IgD-negative memory B cell (primary cell): Measurements from ENCODE around the gene MCCD1. TPM values are rescaled to one million over a fixed set of nuclear protein-coding genes. Genes with fewer than 3 reads are reported as not detected.
A peak's percentile ranks its signal among the peaks of the same experiment; 100 is the strongest.
"Not testable (repeated sequence)": the region's sequence is repeated elsewhere in the genome, so short reads cannot be mapped to it uniquely, and the experiment has no call there.

Experiments used
- H3K27ac Mint-ChIP-seq, 3 donors: one replicate each; pipeline ENCODE4 v1.8.0; 2020 to 2022; ENCODE audit warnings: mild to moderate bottlenecking in 3 of 3, mixed read lengths in 3 of 3, moderate library complexity in 1 of 3
- H3K27me3 Mint-ChIP-seq: one replicate; pipeline ENCODE4 v1.8.0; 2021; ENCODE audit warnings: mixed read lengths
- H3K36me3 Mint-ChIP-seq: one replicate; pipeline ENCODE4 v1.8.0; 2020; ENCODE audit warnings: mild to moderate bottlenecking, mixed read lengths
- H3K4me1 Mint-ChIP-seq, 3 donors: one replicate each; pipeline ENCODE4 v1.8.0; 2020 to 2022; ENCODE audit warnings: mixed read lengths in 3 of 3, mild to moderate bottlenecking in 1 of 3
- H3K4me3 Mint-ChIP-seq, 4 donors: one replicate each; pipeline ENCODE4 v1.8.0; 2020 to 2022; ENCODE audit warnings: mild to moderate bottlenecking in 4 of 4, mixed read lengths in 4 of 4, moderate library complexity in 3 of 4
- H3K9me3 Mint-ChIP-seq, 3 donors: one replicate each; pipeline ENCODE4 v1.8.0; 2020 to 2021; ENCODE audit warnings: mixed read lengths in 3 of 3, mild to moderate bottlenecking in 1 of 3
- polyA plus RNA-seq: library from polyadenylated mRNA; unstranded; fragments of 300-500 nt; fragmentation: Illumina TruSeq; gene quantifications from one replicate; pipeline ENCODE4 v1.2.3, GENCODE V29; 2021

Gene MCCD1
- polyA plus RNA-seq, 1 donor from 2014 or later, result not detected

- not testable (repeated sequence) for H3K36me3 Mint-ChIP-seq, H3K27me3 Mint-ChIP-seq, H3K9me3 Mint-ChIP-seq
- Mint-ChIP-seq H3K4me1 (peaks cover 43 to 50% (median 45%) of the 10 kb centered on the region in 3 donors), H3K4me3 (peak overlapping the region; percentile 79 to 97 (median 92)), H3K27ac (peak overlapping the region; percentile 71 to 96 (median 95))
Measured at GRCh38 chr6:31496826-31497225, 31.9 kb upstream of the MCCD1 start.

GRCh38 chr6:31497531-31498476, 31.0 kb upstream of the MCCD1 start, which contains the start of gene MICB:
TSS of gene MICB (plus strand) at chr6:31498145. CDS start at chr6:31498194, 49 bp downstream.
- H3K27me3 Mint-ChIP-seq, result no peaks in the 10 kb centered on the region
- peak within 1 kb of the TSS; percentile 71 to 96 (median 95) for H3K27ac Mint-ChIP-seq
- peaks cover 47 to 53% (median 49%) of the 10 kb centered on the region in 3 donors for H3K4me1 Mint-ChIP-seq
- peak within 1 kb of the TSS; percentile 79 to 97 (median 92) for H3K4me3 Mint-ChIP-seq
- peaks cover 1% of the 10 kb centered on the region for H3K36me3 Mint-ChIP-seq
- H3K9me3 Mint-ChIP-seq, result no peaks in the 10 kb centered on the region

GRCh38 chr6:31498748-31499147, 30.0 kb upstream of the MCCD1 start:
- H3K36me3 Mint-ChIP-seq, result peaks cover 1% of the 10 kb centered on the region
- H3K4me3 Mint-ChIP-seq, result peak overlapping the region; percentile 79 to 90 (median 84)
- peak overlapping the region in 2 of 3 donors; percentile 63 to 67 for H3K27ac Mint-ChIP-seq
- H3K27me3 Mint-ChIP-seq, result no peaks in the 10 kb centered on the region
- H3K4me1 Mint-ChIP-seq, result peaks cover 49 to 59% (median 50%) of the 10 kb centered on the region in 3 donors
- no peaks in the 10 kb centered on the region for H3K9me3 Mint-ChIP-seq

- not testable (repeated sequence) for H3K36me3 Mint-ChIP-seq, H3K27me3 Mint-ChIP-seq, H3K9me3 Mint-ChIP-seq, H3K27ac Mint-ChIP-seq
- Mint-ChIP-seq H3K4me3 (peak overlapping the region in 3 of 4 donors; percentile 79 to 82 (median 79)), H3K4me1 (peaks cover 48 to 58% (median 50%) of the 10 kb centered on the region in 3 donors)
Measured at GRCh38 chr6:31499648-31500047, 29.1 kb upstream of the MCCD1 start.

GRCh38 chr6:31502586-31502985, 26.2 kb upstream of the MCCD1 start:
- peaks cover 34 to 41% (median 35%) of the 10 kb centered on the region in 3 donors for H3K4me1 Mint-ChIP-seq
- H3K4me3 Mint-ChIP-seq, result peak overlapping the region in 1 of 4 donors; percentile 50
- peaks cover 1% of the 10 kb centered on the region for H3K36me3 Mint-ChIP-seq
- H3K9me3 Mint-ChIP-seq, result no peaks in the 10 kb centered on the region
- no peaks in the 10 kb centered on the region for H3K27me3 Mint-ChIP-seq
- peak overlapping the region in 1 of 3 donors; percentile 8 for H3K27ac Mint-ChIP-seq

- H3K4me3 Mint-ChIP-seq, H3K27me3 Mint-ChIP-seq, H3K27ac Mint-ChIP-seq, H3K4me1 Mint-ChIP-seq, H3K9me3 Mint-ChIP-seq, H3K36me3 Mint-ChIP-seq: not testable (repeated sequence)
Measured at GRCh38 chr6:31509036-31509435, 19.7 kb upstream of the MCCD1 start.

GRCh38 chr6:31510007-31510406, 18.8 kb upstream of the MCCD1 start:
- H3K4me1 Mint-ChIP-seq, result peaks cover 0 to 2% (median under 1%) of the 10 kb centered on the region in 3 donors
- H3K36me3 Mint-ChIP-seq, result peaks cover 4% of the 10 kb centered on the region
- H3K9me3 Mint-ChIP-seq, result no peaks in the 10 kb centered on the region
- no peak overlapping the region for H3K4me3 Mint-ChIP-seq
- no peak overlapping the region for H3K27ac Mint-ChIP-seq
- no peaks in the 10 kb centered on the region for H3K27me3 Mint-ChIP-seq

- Mint-ChIP-seq H3K27me3 (no peaks in the 10 kb centered on the region), H3K36me3 (peaks cover 4% of the 10 kb centered on the region), H3K4me1 (no peaks in the 10 kb centered on the region), H3K4me3 (no peak overlapping the region), H3K9me3 (no peaks in the 10 kb centered on the region), H3K27ac (no peak overlapping the region)
Measured at GRCh38 chr6:31513456-31514165, 15.2 kb upstream of the MCCD1 start.

- no peak overlapping the region for H3K27ac Mint-ChIP-seq
- H3K36me3 Mint-ChIP-seq, result no peaks in the 10 kb centered on the region
- no peak overlapping the region for H3K4me3 Mint-ChIP-seq
- H3K4me1 Mint-ChIP-seq, result no peaks in the 10 kb centered on the region
- H3K27me3 Mint-ChIP-seq, result no peaks in the 10 kb centered on the region
- H3K9me3 Mint-ChIP-seq, result no peaks in the 10 kb centered on the region
Measured at GRCh38 chr6:31521835-31522234, 6.9 kb upstream of the MCCD1 start.

- Mint-ChIP-seq H3K9me3 (no peaks in the 10 kb centered on the region), H3K4me3 (no peak overlapping the region), H3K27me3 (no peaks in the 10 kb centered on the region), H3K4me1 (peaks cover 0 to 4% (median 0%) of the 10 kb centered on the region in 3 donors), H3K27ac (peak overlapping the region in 1 of 3 donors; percentile 16), H3K36me3 (no peaks in the 10 kb centered on the region)
Measured at GRCh38 chr6:31525553-31525931, 3.2 kb upstream of the MCCD1 start.

- Mint-ChIP-seq H3K36me3 (no peaks in the 10 kb centered on the region), H3K27ac (no peak overlapping the region)
Measured at GRCh38 chr6:31525932-31526591, 2.7 kb upstream of the MCCD1 start.

GRCh38 chr6:31528307-31528777, 420 bp upstream of the MCCD1 start:
- Mint-ChIP-seq H3K9me3 (no peaks in the 10 kb centered on the region), H3K36me3 (no peaks in the 10 kb centered on the region), H3K27ac (no peak overlapping the region), H3K27me3 (no peaks in the 10 kb centered on the region), H3K4me1 (peaks cover 0 to 4% (median 4%) of the 10 kb centered on the region in 3 donors), H3K4me3 (no peak overlapping the region)

More at GRCh38 chr6:31525932-31526591, 2.7 kb upstream of the MCCD1 start:
- H3K4me3 Mint-ChIP-seq, result no peak overlapping the region
- H3K4me1 Mint-ChIP-seq, result peaks cover 0 to 4% (median 1%) of the 10 kb centered on the region in 3 donors
- H3K9me3 Mint-ChIP-seq, result no peaks in the 10 kb centered on the region
- no peaks in the 10 kb centered on the region for H3K27me3 Mint-ChIP-seq

GRCh38 chr6:31529329-31530150, 778 bp downstream of the MCCD1 start:
- Mint-ChIP-seq H3K36me3 (no peaks in the 10 kb centered on the region), H3K27ac (no peak overlapping the region), H3K4me3 (no peak overlapping the region), H3K4me1 (peaks cover 0 to 5% (median 4%) of the 10 kb centered on the region in 3 donors), H3K9me3 (no peaks in the 10 kb centered on the region), H3K27me3 (no peaks in the 10 kb centered on the region)

GRCh38 chr6:31530659-31531058, 1.9 kb downstream of the MCCD1 start:
- Mint-ChIP-seq H3K27ac (peak overlapping the region in 1 of 3 donors; percentile 57), H3K36me3 (no peaks in the 10 kb centered on the region), H3K27me3 (no peaks in the 10 kb centered on the region), H3K9me3 (no peaks in the 10 kb centered on the region), H3K4me1 (peaks cover 0 to 5% (median 4%) of the 10 kb centered on the region in 3 donors), H3K4me3 (no peak overlapping the region)
